GM12874 (cell line): ENCODE results near the gene STK32C.

ENCODE experiments used
- TF ChIP-seq, protein P1 (sequence below): IDR thresholded peaks from 2 replicates; pipeline ENCODE4 v1.5.1; 2011; ENCODE audit warnings: low read depth, mild to moderate bottlenecking, control low read depth, low read length, moderate library complexity; ENCODE audit not compliant: insufficient read depth

Gene STK32C

DNA sequence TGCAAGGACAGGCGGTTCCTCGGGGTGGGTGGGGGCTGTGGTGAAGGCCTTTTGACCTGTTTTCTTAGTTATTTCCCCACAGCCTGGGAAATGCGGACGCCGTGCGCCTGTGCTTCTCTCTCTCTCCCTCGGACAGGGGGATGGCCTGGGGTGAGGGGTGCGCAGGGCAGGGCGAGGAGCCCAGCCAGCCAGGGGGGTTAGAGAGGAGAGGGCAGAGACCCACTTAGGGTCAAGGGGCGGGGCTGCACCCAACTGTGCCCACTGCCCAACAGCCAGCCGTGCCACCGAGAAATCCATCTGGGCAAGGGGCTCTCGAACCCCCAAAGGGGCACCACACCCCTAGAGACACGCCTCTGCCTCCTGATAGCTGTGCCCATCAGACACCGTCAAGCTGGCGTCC, 67.2 kb downstream of the STK32C start:
- TF ChIP-seq, protein P1, sequence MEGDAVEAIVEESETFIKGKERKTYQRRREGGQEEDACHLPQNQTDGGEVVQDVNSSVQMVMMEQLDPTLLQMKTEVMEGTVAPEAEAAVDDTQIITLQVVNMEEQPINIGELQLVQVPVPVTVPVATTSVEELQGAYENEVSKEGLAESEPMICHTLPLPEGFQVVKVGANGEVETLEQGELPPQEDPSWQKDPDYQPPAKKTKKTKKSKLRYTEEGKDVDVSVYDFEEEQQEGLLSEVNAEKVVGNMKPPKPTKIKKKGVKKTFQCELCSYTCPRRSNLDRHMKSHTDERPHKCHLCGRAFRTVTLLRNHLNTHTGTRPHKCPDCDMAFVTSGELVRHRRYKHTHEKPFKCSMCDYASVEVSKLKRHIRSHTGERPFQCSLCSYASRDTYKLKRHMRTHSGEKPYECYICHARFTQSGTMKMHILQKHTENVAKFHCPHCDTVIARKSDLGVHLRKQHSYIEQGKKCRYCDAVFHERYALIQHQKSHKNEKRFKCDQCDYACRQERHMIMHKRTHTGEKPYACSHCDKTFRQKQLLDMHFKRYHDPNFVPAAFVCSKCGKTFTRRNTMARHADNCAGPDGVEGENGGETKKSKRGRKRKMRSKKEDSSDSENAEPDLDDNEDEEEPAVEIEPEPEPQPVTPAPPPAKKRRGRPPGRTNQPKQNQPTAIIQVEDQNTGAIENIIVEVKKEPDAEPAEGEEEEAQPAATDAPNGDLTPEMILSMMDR, result no peak

DNA sequence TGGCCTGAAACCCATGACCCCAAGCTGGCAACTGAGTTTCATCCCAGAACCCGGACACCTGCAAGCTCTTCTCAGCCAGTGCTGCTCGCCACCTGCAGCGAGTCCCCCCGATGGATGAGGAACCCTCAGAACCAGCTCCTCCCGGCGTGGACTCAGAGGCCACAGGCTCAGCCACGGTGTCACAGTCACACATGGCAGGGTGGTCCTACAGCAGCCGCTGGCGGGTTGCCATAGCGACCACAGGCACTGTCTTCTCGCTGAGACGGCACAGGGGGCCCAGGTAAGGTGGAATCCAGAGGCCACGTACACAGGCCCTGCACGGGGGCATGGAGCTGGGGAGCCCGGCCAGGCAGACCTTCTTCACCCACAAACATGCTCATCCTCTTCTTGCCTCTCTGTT, 67.6 kb downstream of the STK32C start:
- TF ChIP-seq, protein P1, result no peak

GRCh38 chr10:132239126-132240031, 68.4 kb downstream of the STK32C start:
- TF ChIP-seq, protein P1, result no peak

- TF ChIP-seq, protein P1, result no peak
These were observed 69.2 kb downstream of the STK32C start for GRCh38 chr10:132238371-132239125.

DNA sequence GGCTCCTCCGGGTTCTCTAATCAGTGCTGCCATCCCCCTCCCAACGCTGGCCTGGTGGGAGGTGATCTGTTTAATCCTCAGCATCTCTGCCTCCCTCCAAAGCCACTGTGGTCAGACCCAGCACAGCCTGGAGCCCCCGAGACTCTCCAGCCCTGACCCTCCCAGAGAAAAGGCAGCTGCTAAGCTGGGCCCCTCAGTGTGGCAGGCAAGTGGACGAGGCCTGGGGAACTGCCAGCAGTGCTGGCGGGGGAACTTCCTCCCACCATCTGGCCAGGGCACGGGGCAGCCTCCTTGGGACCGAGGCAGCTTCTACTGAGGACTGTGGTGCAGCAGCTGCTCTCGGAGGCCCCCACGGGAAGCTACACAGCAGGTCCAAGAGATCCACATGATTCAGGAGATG, 69.9 kb downstream of the STK32C start:
- TF ChIP-seq, protein P1, result no peak

DNA sequence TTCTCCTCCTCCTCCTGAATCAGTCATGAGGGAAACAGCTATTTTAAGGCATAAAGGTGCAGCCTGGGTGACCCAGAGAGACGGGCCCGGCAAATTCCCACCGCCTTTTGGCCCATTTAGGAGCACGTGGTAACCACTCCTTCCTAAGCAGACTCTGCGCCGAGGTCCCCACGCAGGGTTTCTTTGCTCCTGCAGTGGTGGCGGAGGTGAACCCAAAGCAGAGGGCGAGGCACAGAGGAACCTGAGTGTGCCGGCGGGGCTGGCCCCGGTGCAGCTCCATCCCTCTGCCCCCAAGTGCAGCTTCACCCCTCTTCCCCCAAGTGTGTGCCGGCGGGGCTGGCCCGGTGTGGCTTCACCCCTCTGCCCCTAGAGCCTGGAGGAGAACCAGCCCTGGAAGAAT, 70.4 kb downstream of the STK32C start:
- TF ChIP-seq, protein P1, result no peak

- TF ChIP-seq, protein P1, result no peak
These were observed 70.9 kb downstream of the STK32C start for GRCh38 chr10:132236881-132237280.
